Endothelial cell of umbilical vein (primary cell): ENCODE data around the gene FLNB. TPM values are rescaled to one million over a fixed set of nuclear protein-coding genes. Genes with fewer than 3 reads are reported as not detected.

Source experiments
- BruUV-seq: library from RNA; stranded (reverse); fragments of 400-500 nt; replicated peaks from 2 replicates; lab custom pipeline; 2021; lab: Mats Ljungman, UMichigan
- CTCF ChIA-PET: fragments of 300-600, 350-600 bp; sonication (Branson Sonifier 250); formaldehyde crosslinking; loops from one replicate; lab custom pipeline; 2021; ENCODE audit warnings: antibody characterized with exemption, inconsistent platforms; lab: Charles Lee
- POLR2A ChIA-PET: fragments of 300-600, 350-600 bp; sonication (Branson Sonifier 250); formaldehyde crosslinking; loops from one replicate; lab custom pipeline; 2021; ENCODE audit warnings: antibody characterized with exemption, inconsistent platforms; lab: Charles Lee
- DNase-seq: peaks from one replicate; pipeline ENCODE4 v3.0.0-alpha.2; 2011; ENCODE audit warnings: low read depth, low spot score
- FAIRE-seq: peaks from 2 replicates; lab custom pipeline; 2011; peaks lifted over from hg19 to GRCh38; lab: Jason Lieb, UNC
- H2AFZ ChIP-seq: 2 replicates; pipeline ENCODE4 v1.6.0; 2012; ENCODE audit warnings: low read depth, low read length, control low read depth, inconsistent platforms
- H3K27ac ChIP-seq: 2 replicates; pipeline ENCODE4 v1.5.1; 2011; ENCODE audit warnings: low read depth, mild to moderate bottlenecking, control low read depth, low read length, moderate library complexity; ENCODE audit not compliant: insufficient read depth
- H3K27me3 ChIP-seq, 2 experiments: 2 replicates each; pipeline versions ENCODE4 v1.6.0 to v1.6.1; 2011; ENCODE audit warnings: low read length in 2 of 2, mixed read lengths in 1 of 2; ENCODE audit not compliant: control insufficient read depth in 2 of 2, insufficient read depth in 2 of 2
- H3K36me3 ChIP-seq, 2 experiments: 2 replicates in 1 of 2; 3 replicates in 1 of 2; pipeline ENCODE4 v1.5.1; 2011; ENCODE audit warnings: low read length in 2 of 2, mild to moderate bottlenecking in 1 of 2, moderate library complexity in 1 of 2; ENCODE audit not compliant: control insufficient read depth in 2 of 2, insufficient read depth in 2 of 2; ENCODE audit errors: extremely low read depth in 1 of 2
- H3K4me1 ChIP-seq: 3 replicates; pipeline ENCODE4 v1.5.1; 2011; ENCODE audit warnings: mild to moderate bottlenecking, low read length; ENCODE audit not compliant: control insufficient read depth, insufficient read depth; ENCODE audit errors: extremely low read depth
- H3K4me2 ChIP-seq: 2 replicates; pipeline ENCODE4 v1.6.1; 2011; ENCODE audit warnings: low read length, control low read depth, mixed read lengths; ENCODE audit not compliant: insufficient read depth
- H3K4me3 ChIP-seq, 3 experiments: fragments of 200-600 bp in 1 of 3; sonication (generic), shearing (Covaris generic) in 1 of 3; replicated peaks in 1 of 3; 2 replicates each; pipeline ENCODE4 v1.5.1; 2011 to 2016; ENCODE audit warnings: control low read depth in 3 of 3, low read length in 3 of 3, mild to moderate bottlenecking in 2 of 3, inconsistent platforms in 1 of 3, low read depth in 1 of 3, moderate library complexity in 1 of 3; ENCODE audit not compliant: insufficient read depth in 1 of 3
- H3K79me2 ChIP-seq: 2 replicates; pipeline ENCODE4 v1.6.0; 2012; ENCODE audit warnings: low read length, inconsistent platforms; ENCODE audit not compliant: control insufficient read depth, insufficient read depth
- H3K9ac ChIP-seq: replicated peaks from 2 replicates; pipeline ENCODE3; 2011; ENCODE audit warnings: low read length, control low read depth; ENCODE audit not compliant: insufficient read depth; ENCODE audit errors: extremely low read depth
- H3K9me1 ChIP-seq: replicated peaks from 3 replicates; pipeline ENCODE4 v1.6.0; 2011; ENCODE audit warnings: mild to moderate bottlenecking, low read length; ENCODE audit not compliant: control insufficient read depth, insufficient read depth; ENCODE audit errors: extremely low read depth
- H3K9me3 ChIP-seq: replicated peaks from 2 replicates; pipeline ENCODE4 v1.5.1; 2012; ENCODE audit warnings: low read length, inconsistent platforms; ENCODE audit not compliant: control insufficient read depth, insufficient read depth
- H4K20me1 ChIP-seq: replicated peaks from 2 replicates; pipeline ENCODE3; 2011; ENCODE audit warnings: mild to moderate bottlenecking, low read length; ENCODE audit not compliant: control insufficient read depth, insufficient read depth; ENCODE audit errors: extremely low read depth
- CTCF ChIP-seq, 2 donors: IDR thresholded peaks; 1 replicate in 1 of 2; 2 replicates in 1 of 2; pipeline ENCODE4 v1.5.1; 2011; ENCODE audit warnings: low read length in 2 of 2, mild to moderate bottlenecking in 2 of 2, moderate library complexity in 2 of 2, control low read depth in 1 of 2, inconsistent platforms in 1 of 2, low read depth in 1 of 2; ENCODE audit not compliant: insufficient read depth in 1 of 2; ENCODE audit errors: extremely low read depth in 1 of 2
- EZH2 ChIP-seq: IDR thresholded peaks from 2 replicates; pipeline ENCODE4 v1.6.1; 2012; ENCODE audit warnings: borderline replicate concordance, low read depth, mild to moderate bottlenecking, moderate library complexity, low read length, inconsistent platforms; ENCODE audit not compliant: severe bottlenecking
- FOS ChIP-seq: IDR thresholded peaks from 2 replicates; pipeline ENCODE4 v1.6.1; 2011; ENCODE audit warnings: mild to moderate bottlenecking, low read length, moderate library complexity, borderline replicate concordance; ENCODE audit not compliant: insufficient read depth
- GATA2 ChIP-seq: IDR thresholded peaks from 2 replicates; pipeline ENCODE4 v1.7.0; 2011; ENCODE audit warnings: low read depth, mild to moderate bottlenecking, moderate library complexity, mixed read lengths, low read length; ENCODE audit not compliant: insufficient read length, insufficient read depth
- JUN ChIP-seq: IDR thresholded peaks from 2 replicates; pipeline ENCODE4 v1.6.1; 2011; ENCODE audit warnings: borderline replicate concordance, low read depth; ENCODE audit not compliant: insufficient read length, insufficient read depth
- MYC ChIP-seq: IDR thresholded peaks from one replicate; pipeline ENCODE4 v1.6.1; 2011; ENCODE audit warnings: mild to moderate bottlenecking, low read depth, low read length
- POLR2A ChIP-seq: IDR thresholded peaks from 2 replicates; pipeline ENCODE4 v1.6.1; 2012; ENCODE audit warnings: low read depth, mild to moderate bottlenecking, control low read depth, low read length
- POLR2AphosphoS5 ChIP-seq: IDR thresholded peaks from 2 replicates; pipeline ENCODE4 v1.6.1; 2012; ENCODE audit warnings: low read depth, mild to moderate bottlenecking, control low read depth, low read length, moderate library complexity; ENCODE audit not compliant: insufficient read depth
- dilution Hi-C: fragments of 300-500 bp; cut with MboI; formaldehyde crosslinking; loops from one replicate; pipeline ENCODE4 v1.15.0; 2019; ENCODE audit warnings: low sequenced_read_pairs; ENCODE audit not compliant: extremely low pct_ligation_motif_present
- intact Hi-C: fragments of 100-400 bp; cut with micrococcal nuclease; formaldehyde crosslinking; loops from one replicate; pipeline ENCODE4 v1.10.0; 2022
- polyA plus RNA-seq, 4 experiments: library from polyadenylated mRNA; depleted of rRNA in 3 of 4; stranded (reverse) in 3 of 4; unstranded in 1 of 4; fragments of >200 nt; gene quantifications; 2 replicates each; pipeline versions ENCODE4 v1.2.1 to v1.2.3, GENCODE V29; 2011 to 2012; ENCODE audit warnings: missing spikeins in 1 of 4
- total RNA-seq: library from RNA; stranded (reverse); gene quantifications from 2 replicates; pipeline ENCODE4 v1.2.3, GENCODE V29; 2021
- TF ChIP-seq, protein P1 (sequence below): IDR thresholded peaks from 2 replicates; pipeline ENCODE4 v1.6.1; 2011; ENCODE audit not compliant: insufficient read depth, insufficient read length

FLNB gene
- total and polyA plus RNA-seq, 2 donors (not counting 3 experiments of a cell fraction or from before 2014, with no cell fraction given) = 479 to 670 TPM

- POLR2A ChIA-PET = no interaction called here
- peaks cover 44% of the 10 kb centered on the region for H3K4me1 ChIP-seq
These were observed 57.5 kb downstream of the FLNB start for GRCh38 chr3:58065700-58066167.

More at GRCh38 chr3:58065700-58066167, 57.5 kb downstream of the FLNB start:
- Histone ChIP-seq H3K79me2 (peaks cover 98% of the 10 kb centered on the region), H3K27me3 (no peaks in the 10 kb centered on the region), H3K4me3 (no peak overlapping the region), H3K9me3 (no peaks in the 10 kb centered on the region), H3K36me3 (peaks cover 2 to 4% of the 10 kb centered on the region in 2 experiments), H3K9ac (no peak overlapping the region), H3K4me2 (no peak overlapping the region), H4K20me1 (peaks cover 2% of the 10 kb centered on the region), H2AFZ (no peak overlapping the region), H3K9me1 (no peaks in the 10 kb centered on the region), H3K27ac (peak overlapping the region; percentile 21)
- intact Hi-C loops (no loop called here), dilution Hi-C loops (no loop called here)
- FAIRE-seq (peak; percentile 57), DNase-seq (peak; percentile 54)
- TF ChIP-seq EZH2 = no peak
- TF ChIP-seq FOS = no peak
- no peak for TF ChIP-seq JUN
- TF ChIP-seq CTCF (IDR thresholded peaks at IDR 0.05; ENCODE audit: extremely low read depth in 1 of 2, insufficient read depth in 1 of 2, low read depth in 1 of 2, low read length in 2 of 2) = no peak
- TF ChIP-seq POLR2AphosphoS5 = peak; percentile 19
- no peak for TF ChIP-seq GATA2
- TF ChIP-seq, protein P1, sequence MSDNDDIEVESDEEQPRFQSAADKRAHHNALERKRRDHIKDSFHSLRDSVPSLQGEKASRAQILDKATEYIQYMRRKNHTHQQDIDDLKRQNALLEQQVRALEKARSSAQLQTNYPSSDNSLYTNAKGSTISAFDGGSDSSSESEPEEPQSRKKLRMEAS = no peak
- TF ChIP-seq MYC = no peak
- TF ChIP-seq POLR2A = peak; percentile 25
- no TSS peak for BruUV-seq
- CTCF ChIA-PET = interaction anchor here (0.9 to 1.2 kb wide), 2 partner anchors 15 to 103 kb away, joined by 3 read pairs; no protein-coding TSS in a partner anchor
